MG63 (cell line): ENCODE measurements around the gene TP73. TPM values are rescaled to one million over a fixed set of nuclear protein-coding genes. Genes with fewer than 3 reads are reported as not detected.
A peak's percentile ranks its signal among the peaks of the same experiment; 100 is the strongest.
"Not testable (repeated sequence)": the region's sequence is repeated elsewhere in the genome, so short reads cannot be mapped to it uniquely, and the experiment has no call there.

Source experiments
- DNase-seq: peaks from one replicate; pipeline ENCODE4 v3.0.0-alpha.2; 2020
- H3K27me3 ChIP-seq: fragments of 250-450 bp; sonication (Bioruptor Pico); 2 replicates; pipeline ENCODE4 v1.5.1; 2020; ENCODE audit warnings: mild to moderate bottlenecking, moderate library complexity
- H3K36me3 ChIP-seq: fragments of 250-450 bp; sonication (Bioruptor Pico); 2 replicates; pipeline ENCODE4 v1.5.1; 2020; ENCODE audit warnings: mild to moderate bottlenecking, moderate library complexity
- H3K4me3 ChIP-seq: fragments of 250-450 bp; sonication (Bioruptor Pico); 2 replicates; pipeline ENCODE4 v1.5.1; 2020; ENCODE audit warnings: mild to moderate bottlenecking, moderate library complexity
- H3K9me3 ChIP-seq: fragments of 250-450 bp; sonication (Bioruptor Pico); 2 replicates; pipeline ENCODE4 v1.5.1; 2020; ENCODE audit warnings: mild to moderate bottlenecking, moderate library complexity
- total RNA-seq: library from RNA; depleted of rRNA; stranded (reverse); fragments of >200 nt; shearing (Covaris generic); gene quantifications from 2 replicates; pipeline ENCODE4 v1.2.3, GENCODE V29; 2014; ENCODE audit warnings: low replicate concordance

The TP73 gene
- total RNA-seq, 1 experiment from 2014 or later = 3.1 TPM

DNA sequence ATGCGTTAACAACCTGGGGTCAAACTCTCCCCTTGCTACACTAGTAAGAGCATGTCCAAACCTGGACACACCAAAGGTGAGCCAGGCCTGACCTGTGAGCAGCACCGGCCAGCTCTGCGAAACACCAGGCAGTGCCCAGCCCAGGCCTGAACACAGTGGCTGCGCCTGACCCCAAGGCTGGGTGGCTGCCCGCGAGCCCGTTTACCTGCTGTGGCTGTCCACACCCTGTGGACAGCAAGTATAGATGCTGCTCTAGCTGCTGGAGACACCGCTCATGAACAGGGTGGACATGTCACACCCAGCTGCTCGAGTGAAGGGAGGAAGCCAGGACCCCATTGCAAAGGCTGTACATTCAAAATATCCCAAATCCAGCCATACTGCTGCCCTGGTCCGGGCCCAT lies 92.3 kb downstream of the TP73 start:
- Histone ChIP-seq H3K27me3 (no peaks in the 10 kb centered on the region), H3K4me3 (no peak overlapping the region)
- no peak for DNase-seq

DNA sequence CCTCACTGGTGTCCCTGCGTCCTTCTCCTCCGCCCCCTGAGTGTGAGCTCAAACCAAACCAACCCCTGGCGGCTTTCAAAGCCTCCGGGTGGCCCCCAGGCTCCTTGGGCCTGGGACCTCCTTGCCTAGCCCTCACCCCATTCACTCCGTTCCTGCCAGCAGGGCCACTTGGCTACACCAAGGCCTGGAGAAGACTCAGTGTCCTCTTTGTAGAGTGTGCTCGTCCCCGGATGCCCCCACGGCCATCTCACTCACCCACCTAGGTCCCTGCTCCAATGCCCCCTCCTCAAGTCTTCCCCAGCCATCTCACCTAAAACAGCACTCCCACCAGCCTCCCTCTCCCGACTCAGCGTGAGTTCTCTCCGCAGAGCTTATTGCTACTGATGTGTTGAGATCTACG lies 92.8 kb downstream of the TP73 start:
- no peaks in the 10 kb centered on the region for H3K9me3 ChIP-seq
- peaks cover 10% of the 10 kb centered on the region for H3K36me3 ChIP-seq
- H3K27me3 ChIP-seq = no peaks in the 10 kb centered on the region
- no peak for DNase-seq
- H3K4me3 ChIP-seq = no peak overlapping the region

More for the DNA sequence above, 92.3 kb downstream of the TP73 start:
- Histone ChIP-seq H3K36me3 (peaks cover 11% of the 10 kb centered on the region), H3K9me3 (no peaks in the 10 kb centered on the region)

DNA sequence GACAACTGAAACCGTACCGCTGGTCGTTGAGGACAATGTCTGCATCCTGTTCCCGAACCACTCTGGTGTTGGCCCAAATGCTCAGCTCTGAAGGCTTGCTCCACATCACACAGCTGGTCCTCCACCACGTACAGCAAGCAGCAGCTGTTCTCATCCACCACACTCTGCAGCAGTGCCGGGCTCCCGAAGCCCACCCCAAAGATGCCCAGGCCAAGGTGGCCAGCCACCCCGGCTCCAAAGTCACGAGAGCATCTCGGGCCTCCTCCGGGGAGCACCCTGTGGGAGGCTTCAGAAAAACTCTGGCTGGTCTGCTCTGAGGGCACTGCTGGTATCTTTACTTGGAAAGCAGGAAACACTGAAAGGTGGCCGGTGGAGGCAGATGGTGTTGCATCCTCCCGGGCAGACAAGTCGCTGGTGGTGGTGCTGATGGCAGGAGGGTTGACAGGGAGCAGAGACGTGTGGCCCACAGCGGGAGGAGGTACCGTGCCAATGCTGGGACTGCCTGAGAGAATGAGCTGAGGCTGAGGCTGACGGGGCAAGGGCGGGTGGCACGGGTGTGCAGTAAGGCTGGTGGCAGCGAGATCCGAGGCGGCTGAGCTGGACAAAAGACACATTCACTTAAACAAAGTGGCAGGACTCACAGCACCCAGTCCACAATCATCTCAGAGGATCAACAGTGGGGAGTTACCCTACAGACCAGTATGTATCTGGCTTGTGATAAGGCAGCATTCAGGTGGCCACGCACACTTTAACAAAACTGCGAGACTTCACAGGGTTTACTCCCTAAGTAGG lies 93.5 kb downstream of the TP73 start:
- no peak for DNase-seq
- no peaks in the 10 kb centered on the region for H3K27me3 ChIP-seq
- H3K4me3 ChIP-seq = peak overlapping the region; percentile 70; the same call in 1 of the 2 replicates
- H3K9me3 ChIP-seq = no peaks in the 10 kb centered on the region
- H3K36me3 ChIP-seq = peaks cover 8% of the 10 kb centered on the region

DNA sequence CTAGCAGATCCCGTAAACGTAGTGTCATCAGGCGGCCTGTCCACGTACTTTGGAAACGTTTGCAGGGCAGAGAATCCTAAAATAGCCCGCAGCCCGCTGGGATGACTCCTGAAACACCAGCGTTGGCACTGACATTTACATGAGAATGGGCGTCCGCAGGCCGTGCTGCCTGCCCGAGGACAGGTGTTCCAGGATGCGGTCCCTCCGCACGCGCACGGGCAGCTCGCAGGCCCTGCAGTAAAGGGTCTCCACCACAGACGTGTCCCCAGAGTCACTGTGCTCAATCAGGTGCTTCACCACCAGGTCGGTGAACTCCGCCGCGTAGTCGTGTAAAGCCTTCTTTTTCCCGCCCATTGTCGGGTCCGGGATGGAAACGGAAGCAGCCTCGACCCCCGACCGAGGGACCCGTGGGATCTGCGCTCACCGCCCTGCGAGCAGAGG lies 94.1 kb downstream of the TP73 start:
- H3K9me3 ChIP-seq = no peaks in the 10 kb centered on the region
- H3K36me3 ChIP-seq = peaks cover 8% of the 10 kb centered on the region
- DNase-seq = no peak

DNA sequence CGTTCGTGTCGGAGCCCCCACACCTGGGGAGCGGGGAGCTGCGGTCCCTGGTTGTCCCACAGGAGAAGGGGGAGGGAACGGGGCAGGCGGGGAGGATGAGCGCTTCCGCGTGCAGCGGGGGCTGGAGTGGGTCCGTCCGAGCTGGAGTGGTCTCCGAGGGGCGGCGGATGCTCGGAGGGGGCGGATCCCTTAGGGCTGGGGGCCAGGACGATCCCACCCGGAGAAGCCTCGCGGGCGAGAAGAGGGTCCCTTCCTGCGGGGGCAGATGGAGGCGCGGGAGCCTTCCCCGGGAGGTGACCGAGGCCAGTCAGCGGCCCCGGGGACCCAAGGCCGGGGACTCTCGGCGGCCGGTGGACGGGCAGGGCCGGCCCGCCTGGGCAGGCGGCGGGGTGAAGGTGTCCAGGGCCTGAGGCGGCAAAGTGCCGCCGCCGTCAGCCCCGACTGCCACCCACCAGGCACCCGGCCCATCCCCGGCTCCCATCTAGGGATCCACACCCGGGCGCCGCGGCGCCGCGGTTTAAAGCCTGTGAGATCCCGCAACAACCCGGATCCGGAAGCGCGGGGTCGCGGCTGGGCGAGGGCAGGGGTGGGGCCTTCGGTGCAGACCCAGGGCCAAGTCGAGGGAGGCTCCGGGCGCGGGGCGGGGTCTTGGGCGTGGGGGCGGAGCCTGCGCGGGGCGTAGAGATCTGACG lies 94.7 kb downstream of the TP73 start:
- H3K27me3 ChIP-seq = no peaks in the 10 kb centered on the region
- H3K4me3 ChIP-seq = peak overlapping the region; percentile 70
- peak; percentile 91 for DNase-seq
- H3K9me3 ChIP-seq = no peaks in the 10 kb centered on the region
- H3K36me3 ChIP-seq = peaks cover 8% of the 10 kb centered on the region

More for the DNA sequence above, 94.1 kb downstream of the TP73 start:
- H3K27me3 ChIP-seq = no peaks in the 10 kb centered on the region
- peak overlapping the region; percentile 70 for H3K4me3 ChIP-seq

DNA sequence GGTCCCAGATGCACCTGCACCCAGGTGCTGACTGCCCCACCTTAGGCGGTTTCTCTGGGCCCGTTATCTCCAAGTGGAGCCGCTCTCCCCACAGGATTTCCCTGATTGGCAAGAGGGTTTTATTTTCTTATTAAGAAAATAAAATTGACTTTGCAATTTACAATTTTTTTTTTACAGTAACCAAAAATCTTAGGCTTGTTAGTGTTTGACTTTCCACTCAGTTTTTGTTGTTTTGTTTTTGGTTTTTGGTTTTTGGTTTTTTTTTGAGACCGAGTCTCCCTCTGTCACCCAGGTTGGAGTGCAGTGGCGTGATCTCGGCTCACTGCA lies 95.2 kb downstream of the TP73 start:
- Histone ChIP-seq H3K27me3 (no peaks in the 10 kb centered on the region), H3K9me3 (no peaks in the 10 kb centered on the region), H3K36me3 (peaks cover 5% of the 10 kb centered on the region; the same call in 1 of the 2 replicates), H3K4me3 (peak overlapping the region; percentile 70)
- no peak for DNase-seq

DNA sequence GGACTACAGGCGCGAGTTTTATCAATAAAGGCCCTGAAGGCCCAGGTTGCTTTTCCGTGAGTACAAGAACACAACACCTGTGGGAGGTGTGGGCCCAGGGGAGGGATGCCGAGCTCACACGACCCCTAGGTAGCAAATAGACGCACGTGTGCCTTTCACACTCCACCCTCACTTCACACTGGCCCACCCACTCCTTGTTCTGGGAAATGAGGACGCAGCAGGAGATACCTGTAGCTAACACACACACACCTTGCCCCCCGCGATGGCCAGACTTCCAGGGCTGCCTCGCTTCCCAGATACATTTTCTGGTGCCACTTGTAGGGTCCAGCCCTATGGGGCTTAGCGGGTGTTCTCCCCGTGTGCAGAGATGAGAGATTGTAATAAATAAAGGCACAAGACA lies 95.6 kb downstream of the TP73 start:
- H3K9me3 ChIP-seq = no peaks in the 10 kb centered on the region
- DNase-seq = no peak
- H3K36me3 ChIP-seq = peaks cover under 1% of the 10 kb centered on the region; the same call in 1 of the 2 replicates
- no peaks in the 10 kb centered on the region for H3K27me3 ChIP-seq
- peak overlapping the region; percentile 70 for H3K4me3 ChIP-seq

DNA sequence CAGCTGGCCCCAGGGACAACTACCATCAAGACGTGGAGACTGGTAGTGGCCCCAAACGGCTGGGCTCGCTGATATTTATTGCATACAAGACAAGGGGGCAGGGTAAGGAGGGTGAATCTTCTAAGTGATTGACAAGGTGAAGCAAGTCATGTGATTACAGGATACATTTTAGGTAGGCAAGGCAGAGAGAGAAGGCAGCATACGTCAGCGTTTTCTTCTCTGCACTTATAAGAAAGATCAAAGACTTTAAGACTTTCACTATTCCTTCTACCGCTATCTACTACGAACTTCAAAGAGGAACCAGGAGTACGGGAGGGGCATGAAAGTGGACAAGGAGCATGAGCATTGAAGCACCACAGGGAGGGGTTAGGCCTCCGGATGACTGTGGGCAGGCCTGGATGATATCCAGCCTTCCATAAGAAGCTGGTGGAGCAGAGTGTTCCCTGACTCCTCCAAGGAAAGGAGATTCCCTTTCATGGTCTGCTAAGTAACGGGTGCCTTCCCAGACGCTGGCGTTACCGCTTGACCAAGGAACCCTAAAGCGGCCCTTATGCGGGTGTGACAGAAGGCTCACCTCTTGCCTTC lies 96.1 kb downstream of the TP73 start:
- not testable (repeated sequence) for H3K27me3 ChIP-seq, DNase-seq, H3K36me3 ChIP-seq, H3K9me3 ChIP-seq, H3K4me3 ChIP-seq

GRCh38 chr1:3749512-3749911 lies 97.2 kb downstream of the TP73 start:
- H3K9me3 ChIP-seq = no peaks in the 10 kb centered on the region
- H3K4me3 ChIP-seq = no peak overlapping the region
- no peak for DNase-seq
- H3K27me3 ChIP-seq = no peaks in the 10 kb centered on the region
- no peaks in the 10 kb centered on the region for H3K36me3 ChIP-seq

DNA sequence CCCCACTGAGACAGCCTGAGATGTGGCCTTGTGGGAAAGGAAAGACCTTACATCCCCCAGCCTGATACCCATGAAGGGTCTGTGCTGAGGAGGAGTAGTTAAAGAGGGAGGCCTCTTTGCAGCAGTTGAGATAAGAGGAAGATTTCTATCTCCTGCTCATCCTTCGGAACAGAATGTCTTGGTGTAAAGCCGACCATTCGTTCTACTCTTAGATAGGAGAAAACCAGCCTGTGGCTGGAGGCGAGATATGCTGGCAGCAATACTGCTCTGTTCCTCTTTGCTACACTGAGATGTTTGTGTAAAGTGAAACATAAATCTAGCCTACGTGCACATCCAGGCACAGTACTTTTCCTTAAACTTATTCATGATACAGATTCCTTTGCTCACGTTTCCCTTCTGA lies 98.4 kb downstream of the TP73 start:
- no peak for DNase-seq
- H3K9me3 ChIP-seq = no peaks in the 10 kb centered on the region
- no peak overlapping the region for H3K4me3 ChIP-seq
- H3K36me3 ChIP-seq = no peaks in the 10 kb centered on the region
- no peaks in the 10 kb centered on the region for H3K27me3 ChIP-seq

- Histone ChIP-seq H3K4me3 (no peak within 1 kb of the TSS), H3K36me3 (no peaks in the 10 kb centered on the region), H3K9me3 (no peaks in the 10 kb centered on the region), H3K27me3 (no peaks in the 10 kb centered on the region)
- DNase-seq = no peak
Measured at GRCh38 chr1:3752400-3752945, 100.2 kb downstream of the TP73 start, which contains the start of gene CCDC27. CCDC27 (plus strand) TSS chr1:3752450; CDS start chr1:3752482, 32 bp downstream.

DNA sequence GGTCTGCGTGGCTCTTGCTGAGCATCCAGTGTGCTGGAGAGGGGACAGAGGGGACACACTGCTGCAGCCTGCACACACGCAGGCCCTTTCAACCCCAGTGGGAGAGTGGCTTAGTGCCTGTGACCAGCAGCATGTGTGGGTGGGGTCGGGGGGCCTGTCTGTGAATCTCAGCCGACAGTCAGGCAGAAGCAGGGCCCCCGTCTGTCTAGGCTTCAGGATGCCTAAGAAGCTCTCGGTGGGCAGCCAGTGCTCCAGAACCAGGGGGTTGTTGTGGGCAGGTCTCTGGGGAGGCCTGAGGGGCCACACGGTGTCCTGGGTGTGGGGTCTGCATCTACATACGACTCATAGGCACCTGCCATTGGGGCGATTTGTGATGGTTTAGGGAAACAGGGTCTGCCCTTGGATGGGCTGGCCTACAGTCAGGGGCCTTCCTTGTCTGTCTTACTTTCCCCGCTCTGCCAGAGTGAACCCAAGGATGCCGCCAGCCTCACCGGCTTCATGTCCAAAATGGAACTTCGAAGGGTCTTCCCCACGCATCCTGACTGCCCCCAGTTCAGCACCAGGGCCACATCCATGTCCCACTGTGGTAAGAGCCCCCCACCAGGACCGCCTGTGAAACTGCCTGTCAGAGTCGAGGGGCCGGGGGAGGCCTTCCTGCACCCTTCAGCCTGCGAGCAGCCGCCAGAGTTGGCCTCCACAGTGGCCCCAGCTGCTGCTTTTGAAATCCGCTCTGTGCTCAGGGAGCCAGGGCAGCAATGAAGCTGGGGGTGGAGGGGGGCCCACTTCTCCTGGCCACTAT lies 101.5 kb downstream of the TP73 start:
- no peak for DNase-seq
- Histone ChIP-seq H3K4me3 (no peak overlapping the region), H3K36me3 (no peaks in the 10 kb centered on the region), H3K9me3 (no peaks in the 10 kb centered on the region), H3K27me3 (no peaks in the 10 kb centered on the region)

DNA sequence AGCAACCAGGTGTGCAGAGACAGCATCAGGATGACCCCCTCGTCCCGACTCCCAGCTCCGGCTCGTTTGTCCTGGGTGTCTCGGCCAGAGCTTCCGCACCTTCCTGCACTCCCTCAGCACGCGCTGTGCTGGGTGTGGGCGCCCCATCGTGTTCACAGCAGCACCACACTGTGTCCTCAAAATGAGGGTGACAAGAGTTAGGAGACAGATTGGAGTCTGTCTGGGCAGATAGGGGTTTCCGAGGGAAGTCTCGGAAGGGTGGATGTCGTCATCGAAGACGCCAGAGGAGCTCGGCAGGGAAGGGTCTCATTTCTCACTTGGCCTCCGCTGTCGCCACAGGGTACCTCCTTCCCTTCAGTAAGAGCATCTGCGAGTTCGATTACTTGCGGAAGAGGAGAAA lies 104.1 kb downstream of the TP73 start:
- Histone ChIP-seq H3K36me3 (no peaks in the 10 kb centered on the region), H3K9me3 (peaks cover 4% of the 10 kb centered on the region; the same call in 1 of the 2 replicates), H3K4me3 (no peak overlapping the region), H3K27me3 (no peaks in the 10 kb centered on the region; the same call in 1 of the 2 replicates)
- DNase-seq = no peak

DNA sequence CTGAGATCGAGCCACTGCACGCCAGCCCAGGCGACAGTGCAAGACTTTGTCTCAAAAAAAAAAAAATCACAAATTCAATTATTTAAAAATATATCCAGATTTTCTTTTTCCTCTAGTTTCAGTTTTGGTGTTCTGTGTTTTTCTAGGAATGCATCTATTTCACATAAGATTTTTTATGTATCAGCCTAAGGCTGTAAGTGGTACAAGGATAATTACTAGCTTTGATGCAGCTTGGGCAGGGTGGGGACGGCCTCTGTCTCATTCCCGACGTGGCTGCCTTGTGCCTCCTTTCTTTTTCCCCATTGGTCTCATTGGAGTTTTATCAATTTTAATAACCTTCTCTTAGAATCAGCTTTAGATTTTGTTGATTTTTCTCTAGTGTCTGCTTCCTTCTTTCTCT lies 106.8 kb downstream of the TP73 start:
- H3K36me3 ChIP-seq = no peaks in the 10 kb centered on the region
- no peak for DNase-seq
- H3K4me3 ChIP-seq = no peak overlapping the region
- peaks cover 4% of the 10 kb centered on the region; the same call in 1 of the 2 replicates for H3K9me3 ChIP-seq
- no peaks in the 10 kb centered on the region; the same call in 1 of the 2 replicates for H3K27me3 ChIP-seq

DNA sequence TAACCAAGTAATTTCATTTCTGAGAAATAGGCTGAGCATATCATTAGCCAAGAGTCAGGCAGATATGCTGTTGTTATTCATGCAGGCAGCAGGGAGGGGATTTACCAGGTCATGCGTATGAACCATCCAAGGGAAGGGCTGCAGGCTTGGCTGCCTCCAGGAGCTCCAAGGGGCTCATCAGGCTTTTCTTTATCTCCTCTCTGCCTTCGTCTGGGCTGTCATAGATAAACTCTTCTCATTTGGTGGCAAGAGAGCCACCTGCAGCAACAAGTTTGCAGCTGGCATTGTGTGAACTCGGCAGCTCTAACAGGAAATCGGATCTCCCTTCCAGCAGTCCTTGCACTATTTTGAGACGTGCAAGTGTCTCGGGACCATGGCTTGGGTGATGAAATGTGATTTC lies 107.5 kb downstream of the TP73 start:
- Histone ChIP-seq H3K9me3 (peaks cover 4% of the 10 kb centered on the region; the same call in 1 of the 2 replicates), H3K36me3 (no peaks in the 10 kb centered on the region), H3K27me3 (no peaks in the 10 kb centered on the region; the same call in 1 of the 2 replicates), H3K4me3 (no peak overlapping the region)
- no peak for DNase-seq

- no peak overlapping the region for H3K4me3 ChIP-seq
- no peaks in the 10 kb centered on the region for H3K36me3 ChIP-seq
- no peak for DNase-seq
- no peaks in the 10 kb centered on the region; the same call in 1 of the 2 replicates for H3K27me3 ChIP-seq
- peaks cover 4% of the 10 kb centered on the region; the same call in 1 of the 2 replicates for H3K9me3 ChIP-seq
Measured at GRCh38 chr1:3761296-3762010, 109.1 kb downstream of the TP73 start.
